AG04449 (cell line): ENCODE results near the gene DIS3L2.
"Not testable (repeated sequence)": the region's sequence is repeated elsewhere in the genome, so short reads cannot be mapped to it uniquely, and the experiment has no call there.

Source experiments
- CTCF ChIA-PET: fragments of 350-600 bp; formaldehyde crosslinking; extraction: SDS; loops from one replicate; lab custom pipeline; 2021; ENCODE audit warnings: antibody characterized with exemption; lab: Yijun Ruan, JAX
- POLR2A ChIA-PET: fragments of 400-600, 350-600 bp; formaldehyde crosslinking; extraction: SDS; loops from one replicate; lab custom pipeline; 2020; ENCODE audit warnings: antibody characterized with exemption, inconsistent platforms; lab: Yijun Ruan, JAX
- DNase-seq: peaks from one replicate; pipeline ENCODE4 v3.0.0-alpha.2; 2010; ENCODE audit warnings: low read depth, low spot score
- H3K4me3 ChIP-seq: 2 replicates; pipeline ENCODE4 v1.5.1; 2011; ENCODE audit warnings: low read depth, mild to moderate bottlenecking, control low read depth, low read length
- TF ChIP-seq, protein P1 (sequence below): IDR thresholded peaks from one replicate; pipeline ENCODE4 v1.5.1; 2011; ENCODE audit warnings: mild to moderate bottlenecking, moderate library complexity, low read length, control low read depth, inconsistent platforms; ENCODE audit not compliant: insufficient read depth; ENCODE audit errors: missing control alignments

DIS3L2 gene

DNA sequence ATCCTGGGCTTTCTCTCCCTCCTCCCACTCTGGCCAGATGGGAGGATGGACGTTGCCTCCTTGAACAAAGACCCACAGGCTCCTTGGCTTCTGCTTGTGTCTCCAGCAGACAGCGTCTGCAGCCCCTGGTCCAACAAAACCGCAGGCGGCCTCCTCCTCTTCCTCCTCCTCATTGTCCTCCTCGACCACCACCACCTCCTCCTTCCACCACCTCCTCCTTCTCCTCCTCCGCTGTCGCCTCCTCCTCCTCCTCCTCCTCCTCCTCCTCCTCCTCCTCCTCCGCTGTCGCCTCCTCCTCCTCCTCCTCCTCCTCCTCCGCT, 371.4 kb downstream of the DIS3L2 start:
- TF ChIP-seq, protein P1, sequence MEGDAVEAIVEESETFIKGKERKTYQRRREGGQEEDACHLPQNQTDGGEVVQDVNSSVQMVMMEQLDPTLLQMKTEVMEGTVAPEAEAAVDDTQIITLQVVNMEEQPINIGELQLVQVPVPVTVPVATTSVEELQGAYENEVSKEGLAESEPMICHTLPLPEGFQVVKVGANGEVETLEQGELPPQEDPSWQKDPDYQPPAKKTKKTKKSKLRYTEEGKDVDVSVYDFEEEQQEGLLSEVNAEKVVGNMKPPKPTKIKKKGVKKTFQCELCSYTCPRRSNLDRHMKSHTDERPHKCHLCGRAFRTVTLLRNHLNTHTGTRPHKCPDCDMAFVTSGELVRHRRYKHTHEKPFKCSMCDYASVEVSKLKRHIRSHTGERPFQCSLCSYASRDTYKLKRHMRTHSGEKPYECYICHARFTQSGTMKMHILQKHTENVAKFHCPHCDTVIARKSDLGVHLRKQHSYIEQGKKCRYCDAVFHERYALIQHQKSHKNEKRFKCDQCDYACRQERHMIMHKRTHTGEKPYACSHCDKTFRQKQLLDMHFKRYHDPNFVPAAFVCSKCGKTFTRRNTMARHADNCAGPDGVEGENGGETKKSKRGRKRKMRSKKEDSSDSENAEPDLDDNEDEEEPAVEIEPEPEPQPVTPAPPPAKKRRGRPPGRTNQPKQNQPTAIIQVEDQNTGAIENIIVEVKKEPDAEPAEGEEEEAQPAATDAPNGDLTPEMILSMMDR, result no peak
- H3K4me3 ChIP-seq, result no peak overlapping the region
- CTCF ChIA-PET, result interaction anchor here (0.9 to 4.4 kb wide), 8 partner anchors 13 to 434 kb away, joined by 3 to 33 read pairs (median 4); partner anchors contain the start of gene PRSS56
- POLR2A ChIA-PET, result no interaction called here
- no peak for DNase-seq

DNA sequence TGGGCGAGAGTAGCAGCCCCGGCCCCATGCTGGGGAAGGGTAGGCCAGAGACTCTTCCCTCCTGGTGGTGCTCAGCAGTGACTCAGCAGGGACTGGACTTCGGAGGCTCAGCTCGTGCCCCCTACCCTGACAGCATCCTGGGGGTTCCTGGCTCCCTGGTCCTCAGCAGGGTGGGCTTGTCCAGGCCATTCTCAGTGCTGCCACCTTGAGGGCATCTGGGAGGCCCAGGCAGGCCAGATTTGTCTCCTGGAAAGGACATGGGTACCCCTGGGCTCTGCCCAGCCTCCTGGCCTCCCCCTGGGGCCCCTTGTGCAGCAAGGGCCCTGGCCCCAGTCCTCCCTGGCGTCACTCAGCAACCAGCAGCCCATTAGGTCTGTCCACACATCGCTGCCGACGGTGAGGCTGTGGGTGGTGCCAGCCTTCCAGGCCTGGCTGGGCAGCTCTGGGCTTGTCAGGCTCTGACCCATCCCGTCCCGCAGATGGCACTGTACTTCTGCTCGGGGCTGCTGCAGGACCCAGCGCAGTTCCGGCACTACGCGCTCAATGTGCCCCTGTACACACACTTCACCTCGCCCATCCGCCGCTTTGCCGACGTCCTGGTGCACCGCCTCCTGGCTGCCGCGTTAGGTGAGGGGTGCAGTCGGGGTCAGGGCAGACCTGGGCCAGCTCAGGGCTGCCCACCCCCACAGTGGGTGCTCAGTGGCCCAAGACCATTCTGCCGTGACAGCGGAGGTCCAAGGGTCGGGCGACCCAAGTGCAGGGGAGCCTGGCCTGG, 372.0 kb downstream of the DIS3L2 start:
- TF ChIP-seq, protein P1, result peak; percentile 67
- ChIA-PET CTCF (interaction anchor here (0.9 to 4.6 kb wide), 15 partner anchors 8 to 434 kb away, joined by 3 to 46 read pairs (median 5); partner anchors contain the start of gene PRSS56), POLR2A (no interaction called here)
- DNase-seq, result no peak
- H3K4me3 ChIP-seq, result no peak overlapping the region

DNA sequence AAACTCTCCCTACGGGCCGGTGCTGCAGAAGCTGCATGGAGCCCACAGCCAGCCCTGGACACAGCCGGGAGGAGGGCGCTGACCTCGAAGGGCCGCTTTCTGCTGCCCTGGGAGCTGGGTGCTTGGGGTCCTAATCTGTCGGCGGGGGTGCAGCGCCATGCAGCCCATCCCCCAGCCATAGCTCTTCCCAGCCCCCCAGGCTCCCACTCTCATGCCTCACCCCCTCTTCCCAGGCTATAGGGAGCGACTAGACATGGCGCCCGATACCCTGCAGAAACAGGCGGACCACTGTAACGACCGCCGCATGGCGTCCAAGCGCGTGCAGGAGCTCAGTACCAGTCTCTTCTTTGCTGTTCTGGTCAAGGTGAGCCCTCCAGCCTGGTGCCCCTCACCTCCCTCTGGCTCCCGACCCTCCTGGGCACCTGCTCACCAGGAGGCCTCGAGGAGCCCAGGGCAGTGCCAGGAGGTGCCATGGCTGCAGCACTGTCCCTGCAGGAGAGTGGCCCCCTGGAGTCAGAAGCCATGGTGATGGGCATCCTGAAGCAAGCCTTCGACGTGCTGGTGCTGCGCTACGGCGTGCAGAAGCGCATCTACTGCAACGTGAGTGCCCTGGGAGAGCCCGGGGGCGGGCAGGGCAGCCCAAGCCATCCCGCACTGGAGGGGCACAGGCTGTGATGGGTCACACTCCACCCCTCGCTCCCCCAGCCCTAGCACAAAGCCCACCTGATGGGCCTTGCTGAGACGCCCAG, 372.8 kb downstream of the DIS3L2 start:
- CTCF ChIA-PET, result interaction anchor here (1.0 to 4.6 kb wide), 11 partner anchors 9 to 433 kb away, joined by 3 to 46 read pairs (median 6); no protein-coding TSS in a partner anchor
- not testable (repeated sequence) for H3K4me3 ChIP-seq

DNA sequence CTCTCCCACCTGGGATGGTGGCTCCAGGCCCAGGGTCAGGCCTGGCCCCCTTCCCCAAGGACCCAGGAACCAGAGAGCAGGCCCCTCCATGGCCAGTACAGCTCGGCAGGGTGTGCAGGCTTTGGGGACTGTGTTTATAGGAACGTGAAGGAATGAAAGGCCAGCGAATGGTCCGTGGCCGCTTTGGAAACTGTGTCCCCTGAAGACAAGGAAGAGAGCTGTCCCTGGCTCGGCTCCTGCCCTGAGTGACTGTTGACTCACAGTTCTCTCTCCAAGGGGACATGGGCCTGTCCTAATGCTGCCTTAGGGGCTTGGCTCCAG, 373.3 kb downstream of the DIS3L2 start:
- CTCF ChIA-PET, result interaction anchor here (1.0 to 4.6 kb wide), 12 partner anchors 9 to 434 kb away, joined by 3 to 46 read pairs (median 7); no protein-coding TSS in a partner anchor
- POLR2A ChIA-PET, H3K4me3 ChIP-seq, DNase-seq: not testable (repeated sequence)

More for the DNA sequence above, 372.8 kb downstream of the DIS3L2 start:
- POLR2A ChIA-PET, DNase-seq: not testable (repeated sequence)

DNA sequence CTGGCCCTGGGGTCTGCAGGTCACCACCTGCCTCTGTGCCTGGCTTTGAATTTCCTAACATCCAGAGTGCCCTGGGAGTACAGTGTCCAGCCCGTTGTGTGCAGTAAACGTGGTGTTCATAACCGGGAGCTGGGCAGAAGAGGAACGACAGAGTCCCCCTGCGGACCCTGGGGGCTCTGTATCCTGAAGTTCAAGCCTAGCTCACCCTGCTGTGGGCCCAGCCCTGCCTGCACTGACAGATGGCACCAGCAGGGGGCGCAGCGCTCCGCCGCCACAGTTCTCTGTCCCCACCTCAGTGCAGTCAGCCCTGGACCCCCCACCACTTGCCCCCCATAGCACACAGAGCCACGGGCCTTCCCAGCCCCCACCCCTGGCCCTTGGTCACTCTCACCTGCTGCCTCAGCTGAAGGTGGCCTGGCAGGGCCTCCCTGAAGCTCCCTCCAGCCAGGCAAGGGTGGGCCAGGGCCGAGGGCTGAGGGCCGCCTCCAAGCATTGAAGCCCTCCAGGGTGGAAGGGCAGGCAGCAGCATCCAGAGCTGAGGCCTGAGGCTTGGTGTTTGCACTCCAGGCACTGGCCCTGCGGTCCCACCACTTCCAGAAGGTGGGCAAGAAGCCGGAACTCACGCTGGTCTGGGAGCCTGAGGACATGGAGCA, 373.8 kb downstream of the DIS3L2 start:
- POLR2A ChIA-PET, H3K4me3 ChIP-seq, DNase-seq: not testable (repeated sequence)
- CTCF ChIA-PET, result interaction anchor here (0.6 to 4.6 kb wide), 13 partner anchors 10 to 600 kb away, joined by 3 to 46 read pairs (median 3); no protein-coding TSS in a partner anchor
- TF ChIP-seq, protein P1, result peak; percentile 23

DNA sequence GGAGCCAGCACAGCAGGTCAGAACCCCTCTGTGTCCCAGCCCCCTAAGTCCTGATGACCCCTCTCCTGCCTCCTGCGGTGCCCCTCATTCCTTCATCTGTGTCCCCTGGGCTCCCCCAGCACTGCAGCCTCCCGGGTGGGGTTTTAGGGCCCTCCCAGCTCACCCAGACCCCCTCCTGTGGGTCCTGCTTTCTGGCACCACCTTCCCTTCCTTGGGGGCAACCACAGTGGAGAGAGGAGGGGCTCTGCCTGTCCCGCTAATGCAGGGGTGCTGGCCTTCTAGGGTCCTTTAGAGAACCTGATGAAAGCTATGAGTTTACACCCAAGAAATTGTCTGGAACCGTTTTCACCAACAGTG, 374.3 kb downstream of the DIS3L2 start:
- TF ChIP-seq, protein P1, result no peak
- H3K4me3 ChIP-seq, result no peak overlapping the region

More for the DNA sequence above, 374.3 kb downstream of the DIS3L2 start:
- ChIA-PET POLR2A (no interaction called here), CTCF (interaction anchor here (0.6 to 4.6 kb wide), 17 partner anchors 10 to 601 kb away, joined by 3 to 46 read pairs (median 3); no protein-coding TSS in a partner anchor)
- no peak for DNase-seq
